ENCODE measurements around the gene DMPK.
"Not testable (repeated sequence)": the region's sequence is repeated elsewhere in the genome, so short reads cannot be mapped to it uniquely, and the experiment has no call there.

DMPK gene

GRCh38 chr19:45739498-45740439 lies 42.5 kb downstream of the DMPK start:
- DNase-seq (ENCODE audit: extremely low read depth, low read depth): no peak
- TF ChIP-seq CTCF (IDR thresholded peaks at IDR 0.05; ENCODE audit: low read depth, low read length): no peak

- no peak for TF ChIP-seq CTCF (IDR thresholded peaks at IDR 0.05; ENCODE audit: low read depth, low read length)
- no peak for DNase-seq (ENCODE audit: extremely low read depth, low read depth)
Measured at GRCh38 chr19:45733160-45733810, 49.0 kb downstream of the DMPK start, which contains the start of gene MEIOSIN. Gene MEIOSIN (plus strand): TSS chr19:45733439. CDS start chr19:45735377, 1,938 bp downstream.

GRCh38 chr19:45730368-45731288 lies 51.7 kb downstream of the DMPK start, which contains the start of gene FBXO46:
Gene FBXO46 (minus strand): TSS chr19:45730896. CDS start chr19:45713495, 17,401 bp downstream.
- peak; percentile 92 for DNase-seq (ENCODE audit: extremely low read depth, low read depth)
- peak; percentile 12; the same call in 1 of the 2 replicates for TF ChIP-seq CTCF (IDR thresholded peaks at IDR 0.05; ENCODE audit: low read depth, low read length)

GRCh38 chr19:45729800-45730290 lies 52.4 kb downstream of the DMPK start:
- no peak for TF ChIP-seq CTCF (IDR thresholded peaks at IDR 0.05; ENCODE audit: low read depth, low read length)
- no peak for DNase-seq (ENCODE audit: extremely low read depth, low read depth)

GRCh38 chr19:45728683-45729082 lies 53.6 kb downstream of the DMPK start:
- not testable (repeated sequence) for DNase-seq (ENCODE audit: extremely low read depth, low read depth)

- not testable (repeated sequence) for DNase-seq (ENCODE audit: extremely low read depth, low read depth)
Measured at GRCh38 chr19:45720065-45720464, 62.2 kb downstream of the DMPK start.

Data from AG09319 (cell line).